Fibroblast of pulmonary artery (primary cell): ENCODE measurements around the gene ARHGAP40.
A peak's percentile ranks its signal among the peaks of the same experiment; 100 is the strongest.

Experiments used
- DNase-seq: peaks from one replicate; pipeline ENCODE4 v3.0.0-alpha.2; 2010; ENCODE audit warnings: low read depth
- H3K4me3 ChIP-seq: replicated peaks from 2 replicates; pipeline ENCODE4 v1.5.1; 2011; ENCODE audit warnings: low read depth, mild to moderate bottlenecking, control low read depth, low read length, moderate library complexity
- CTCF ChIP-seq: IDR thresholded peaks from 2 replicates; pipeline ENCODE4 v1.5.1; 2011; ENCODE audit warnings: mild to moderate bottlenecking, control low read depth, low read length, inconsistent platforms; ENCODE audit errors: missing control alignments

The ARHGAP40 gene

GRCh38 chr20:38629979-38630378, 28.4 kb downstream of the ARHGAP40 start:
- TF ChIP-seq CTCF, result no peak
- no peak overlapping the region for H3K4me3 ChIP-seq
- DNase-seq, result no peak

- no peak overlapping the region for H3K4me3 ChIP-seq
- no peak for TF ChIP-seq CTCF
- DNase-seq, result no peak
Measured at GRCh38 chr20:38630727-38631126, 29.1 kb downstream of the ARHGAP40 start.

GRCh38 chr20:38631155-38632022, 29.8 kb downstream of the ARHGAP40 start:
- no peak for TF ChIP-seq CTCF
- DNase-seq, result peak; percentile 47
- H3K4me3 ChIP-seq, result no peak overlapping the region

- DNase-seq, result peak; percentile 57
- no peak overlapping the region for H3K4me3 ChIP-seq
- peak; percentile 92 for TF ChIP-seq CTCF
Measured at GRCh38 chr20:38633577-38634093, 32.0 kb downstream of the ARHGAP40 start.

GRCh38 chr20:38635721-38636288, 34.2 kb downstream of the ARHGAP40 start:
- no peak overlapping the region for H3K4me3 ChIP-seq
- DNase-seq, result peak; percentile 33
- no peak for TF ChIP-seq CTCF

- no peak for DNase-seq
- H3K4me3 ChIP-seq, result no peak overlapping the region
- no peak for TF ChIP-seq CTCF
Measured at GRCh38 chr20:38640521-38640920, 38.9 kb downstream of the ARHGAP40 start.

GRCh38 chr20:38642498-38642897, 40.9 kb downstream of the ARHGAP40 start:
- no peak for TF ChIP-seq CTCF
- no peak for DNase-seq
- H3K4me3 ChIP-seq, result no peak overlapping the region
